Suprapubic skin (tissue), 3 donors: Measurements from ENCODE around the gene PPM1N.

ENCODE experiments used
- CTCF ChIP-seq, 2 donors: fragments of 200-600 bp in 1 of 2; fragments of 450-650 bp in 1 of 2; sonication (generic) in 1 of 2; IDR thresholded peaks; one replicate each; pipeline ENCODE4 v1.5.1; 2016 to 2019; ENCODE audit warnings: antibody characterized with exemption in 2 of 2, mild to moderate bottlenecking in 1 of 2, moderate library complexity in 1 of 2
- EP300 ChIP-seq: sonication (generic); formaldehyde crosslinking; IDR thresholded peaks from one replicate; pipeline ENCODE4 v1.6.1; 2017; ENCODE audit warnings: antibody characterized with exemption
- POLR2A ChIP-seq, 2 donors: fragments of 450-650 bp; IDR thresholded peaks; one replicate each; pipeline ENCODE4 v1.6.1; 2017; ENCODE audit warnings: antibody characterized with exemption in 2 of 2, mild to moderate bottlenecking in 2 of 2, moderate library complexity in 2 of 2

DNA sequence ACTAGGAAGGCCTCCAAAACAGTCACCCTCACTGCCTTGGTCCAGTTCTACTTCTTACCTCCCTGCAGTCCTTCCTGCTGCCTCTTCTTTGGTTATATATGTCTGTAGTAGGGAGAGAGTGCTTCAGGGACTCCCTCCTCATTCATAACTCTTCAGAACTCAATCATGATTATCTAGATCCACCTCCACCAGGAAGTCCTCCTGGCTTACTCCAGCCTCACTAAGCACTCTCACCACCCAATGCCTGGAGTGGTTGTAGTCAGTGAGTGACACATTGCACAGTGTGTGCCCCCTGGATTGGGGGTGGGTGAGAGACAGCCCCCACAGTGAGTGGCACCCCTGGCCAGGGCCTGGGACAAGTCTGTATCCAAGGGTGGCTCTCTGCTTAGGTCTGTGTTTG is 40.5 kb upstream of the PPM1N start:
- TF ChIP-seq EP300, result no peak
- no peak for TF ChIP-seq CTCF (IDR thresholded peaks at IDR 0.05)
- TF ChIP-seq POLR2A (IDR thresholded peaks at IDR 0.05), result no peak
